Skeletal muscle tissue (tissue), 4 donors: Measurements from ENCODE around the gene CHD6. TPM values are rescaled to one million over a fixed set of nuclear protein-coding genes. Genes with fewer than 3 reads are reported as not detected.

Source experiments
- H3K27ac ChIP-seq: one replicate; pipeline ENCODE4 v1.7.0; 2013; ENCODE audit warnings: mild to moderate bottlenecking, low read depth, low read length, inconsistent platforms
- H3K27me3 ChIP-seq, 3 donors: one replicate each; pipeline ENCODE4 v1.7.0; 2013; ENCODE audit warnings: low read length in 3 of 3; ENCODE audit not compliant: control insufficient read depth in 3 of 3, insufficient read depth in 3 of 3
- H3K36me3 ChIP-seq, 3 donors: one replicate each; pipeline ENCODE4 v1.7.0; 2013; ENCODE audit warnings: low read length in 3 of 3; ENCODE audit not compliant: control insufficient read depth in 3 of 3, insufficient read depth in 3 of 3
- H3K4me1 ChIP-seq, 3 donors: one replicate each; pipeline ENCODE4 v1.7.0; 2013; ENCODE audit warnings: low read length in 3 of 3, mild to moderate bottlenecking in 3 of 3; ENCODE audit not compliant: control insufficient read depth in 3 of 3, insufficient read depth in 3 of 3
- H3K4me3 ChIP-seq, 3 donors: one replicate each; pipeline ENCODE4 v1.7.0; 2013; ENCODE audit warnings: low read length in 3 of 3
- H3K9ac ChIP-seq, 3 donors: one replicate each; pipeline ENCODE4 v1.7.0; 2013; ENCODE audit warnings: low read length in 3 of 3, mild to moderate bottlenecking in 3 of 3, moderate library complexity in 2 of 3, low read depth in 1 of 3
- H3K9me3 ChIP-seq, 3 donors: one replicate each; pipeline ENCODE4 v1.7.0; 2013; ENCODE audit warnings: low read length in 3 of 3; ENCODE audit not compliant: control insufficient read depth in 3 of 3
- total RNA-seq: library from RNA; depleted of rRNA; stranded (reverse); fragments of >200 nt; gene quantifications from one replicate; pipeline ENCODE4 v1.2.3, GENCODE V29; 2014
- donor health status: Osteomylitis.

Gene CHD6
- total RNA-seq, result 45.9 TPM

DNA sequence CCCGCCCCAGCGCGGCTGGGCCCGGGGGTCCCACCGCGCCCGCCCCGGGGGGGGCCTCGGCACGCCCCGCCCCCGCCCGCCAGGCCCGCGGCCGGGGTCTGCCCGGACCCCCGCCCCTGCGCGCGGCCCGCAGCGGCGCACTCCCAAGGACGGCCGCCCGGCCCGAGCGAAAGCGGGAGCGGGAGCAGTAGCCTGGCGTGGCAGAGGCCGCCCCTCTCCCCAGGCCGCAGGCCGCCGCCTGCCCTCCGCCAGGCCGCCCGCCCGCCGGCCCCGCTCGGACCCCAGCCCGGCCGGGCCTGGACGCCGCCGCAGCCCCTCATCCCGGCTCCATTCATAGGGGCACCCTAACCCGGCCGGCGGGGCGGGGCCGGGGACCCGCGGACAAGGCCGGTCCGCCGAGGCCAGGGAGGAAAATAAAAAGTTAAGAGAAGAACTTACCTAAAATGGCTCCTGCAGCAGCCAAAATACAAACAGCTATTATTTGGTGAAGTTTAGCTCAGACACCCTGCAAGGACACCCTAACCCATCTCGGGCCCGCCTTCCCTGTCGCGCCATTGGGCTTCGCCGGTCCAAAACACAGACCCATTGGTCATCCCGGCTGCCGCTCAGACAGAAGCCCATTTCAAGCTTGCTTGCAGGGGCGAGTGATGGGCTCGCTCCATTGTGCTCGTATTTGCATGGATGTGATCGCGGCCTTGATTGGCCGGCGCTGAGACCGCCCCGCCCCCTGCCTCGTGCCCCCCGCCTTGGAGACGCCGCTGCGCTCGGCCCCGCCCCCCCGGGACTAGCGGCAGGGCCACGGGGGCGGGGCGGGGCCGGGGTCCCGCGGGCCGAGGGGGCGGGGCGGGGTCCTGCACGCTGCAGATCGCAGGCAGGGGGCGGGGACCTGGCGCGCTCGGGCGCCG is at the start of gene CHD6:
TSS of gene CHD6 (minus strand) at position 476 of the 905 bp plus-strand sequence. CDS start 67,040 bp downstream, outside the sequence.
- H3K9ac ChIP-seq, result peak within 1 kb of the TSS; percentile 76 to 83 (median 80)
- no peaks in the 10 kb centered on the region for H3K27me3 ChIP-seq
- H3K27ac ChIP-seq, result peak within 1 kb of the TSS; percentile 25
- H3K9me3 ChIP-seq, result no peaks in the 10 kb centered on the region
- H3K36me3 ChIP-seq, result no peaks in the 10 kb centered on the region
- peaks cover 19 to 27% (median 20%) of the 10 kb centered on the region in 3 donors for H3K4me1 ChIP-seq
- H3K4me3 ChIP-seq, result peak within 1 kb of the TSS; percentile 69 to 84 (median 79)

DNA sequence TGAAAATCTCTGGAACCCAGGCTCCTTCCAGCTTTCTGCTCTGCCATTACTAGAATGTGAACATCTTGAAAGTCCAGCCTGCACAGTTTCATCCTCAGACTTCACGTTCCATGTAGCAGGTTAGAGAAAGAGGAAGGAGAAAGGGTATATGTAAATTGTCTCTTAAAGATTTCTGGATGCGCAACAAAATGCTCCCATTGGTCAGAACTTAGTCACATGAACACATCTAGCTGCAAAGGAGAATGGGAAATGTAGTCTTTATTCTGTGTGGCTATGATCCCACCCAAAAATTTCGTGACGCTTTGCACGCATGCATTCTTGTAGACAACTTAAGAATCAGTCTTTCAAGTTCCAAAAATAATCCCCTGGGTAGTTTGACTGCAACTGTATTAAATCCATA is 46.4 kb upstream of the CHD6 start:
- Histone ChIP-seq H3K4me3 (no peak overlapping the region), H3K27me3 (no peaks in the 10 kb centered on the region), H3K27ac (no peak overlapping the region), H3K9ac (no peak overlapping the region), H3K4me1 (no peaks in the 10 kb centered on the region), H3K9me3 (no peaks in the 10 kb centered on the region), H3K36me3 (no peaks in the 10 kb centered on the region)

- Histone ChIP-seq H3K27ac (no peak overlapping the region), H3K4me3 (no peak overlapping the region), H3K4me1 (no peaks in the 10 kb centered on the region), H3K9me3 (no peaks in the 10 kb centered on the region), H3K27me3 (peaks cover 0 to 3% (median 0%) of the 10 kb centered on the region in 3 donors), H3K9ac (no peak overlapping the region), H3K36me3 (no peaks in the 10 kb centered on the region)
Measured at GRCh38 chr20:41657655-41658054, 39.5 kb upstream of the CHD6 start.

DNA sequence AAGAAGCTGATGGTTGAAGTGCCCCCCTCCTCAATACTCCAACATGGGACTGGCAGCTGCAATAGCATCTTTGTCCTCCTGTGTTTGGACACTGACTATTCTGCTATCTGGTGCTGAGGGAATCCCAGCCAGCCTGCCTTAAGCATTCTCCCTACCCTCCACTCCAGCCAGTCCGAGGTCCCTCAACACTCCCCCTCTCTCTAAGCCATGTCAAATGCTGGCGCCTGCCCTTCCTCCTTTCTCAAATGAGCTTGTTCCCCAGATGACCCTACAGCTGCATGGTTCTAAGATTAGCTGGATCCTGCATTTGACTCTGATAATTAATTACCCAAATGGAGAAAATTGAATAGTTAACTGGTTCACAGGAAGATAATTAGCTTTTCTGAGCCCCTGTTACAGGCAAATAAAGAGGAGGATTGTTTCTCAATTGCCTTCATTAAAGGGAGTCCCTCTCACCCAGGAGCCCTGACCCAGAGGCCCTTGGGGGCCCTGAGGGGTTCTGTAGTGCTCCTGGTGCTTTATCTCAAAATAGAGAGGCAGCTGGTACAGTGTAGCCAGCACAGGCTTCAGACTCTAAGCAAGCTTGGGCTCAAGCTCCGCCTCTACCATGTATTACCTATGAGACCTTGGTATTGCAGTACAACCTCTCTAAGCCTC is 37.9 kb upstream of the CHD6 start:
- H3K27ac ChIP-seq, result no peak overlapping the region
- H3K4me3 ChIP-seq, result no peak overlapping the region
- no peaks in the 10 kb centered on the region for H3K36me3 ChIP-seq
- no peak overlapping the region for H3K9ac ChIP-seq
- H3K4me1 ChIP-seq, result no peaks in the 10 kb centered on the region
- no peaks in the 10 kb centered on the region for H3K9me3 ChIP-seq
- H3K27me3 ChIP-seq, result peaks cover 0 to 3% (median 0%) of the 10 kb centered on the region in 3 donors

DNA sequence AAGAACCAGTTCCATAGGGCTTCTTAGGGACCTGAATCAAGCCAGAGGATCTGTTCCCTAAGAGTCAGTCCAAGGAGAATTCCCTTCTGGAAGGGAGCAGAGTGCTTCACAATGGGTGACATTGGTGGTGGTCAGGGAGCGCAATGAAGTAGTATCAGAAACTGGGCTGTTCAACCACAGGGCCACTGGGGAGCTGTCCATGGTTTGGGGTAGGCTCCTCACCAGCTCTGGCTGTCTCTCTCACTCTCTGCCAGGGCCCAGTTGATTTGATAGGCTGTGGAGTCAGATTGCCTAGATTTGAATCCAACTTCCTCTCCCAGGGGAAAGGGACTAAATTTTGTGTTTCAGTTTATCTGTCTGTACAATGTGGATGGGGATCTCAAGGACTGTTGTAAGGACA is 36.7 kb upstream of the CHD6 start:
- Histone ChIP-seq H3K27me3 (peaks cover 0 to 3% (median 0%) of the 10 kb centered on the region in 3 donors), H3K4me1 (no peaks in the 10 kb centered on the region), H3K4me3 (no peak overlapping the region), H3K36me3 (no peaks in the 10 kb centered on the region), H3K9me3 (no peaks in the 10 kb centered on the region), H3K9ac (no peak overlapping the region), H3K27ac (no peak overlapping the region)

GRCh38 chr20:41654292-41654691 is 36.1 kb upstream of the CHD6 start:
- no peak overlapping the region for H3K9ac ChIP-seq
- H3K9me3 ChIP-seq, result no peaks in the 10 kb centered on the region
- H3K4me3 ChIP-seq, result no peak overlapping the region
- H3K27ac ChIP-seq, result no peak overlapping the region
- no peaks in the 10 kb centered on the region for H3K36me3 ChIP-seq
- H3K27me3 ChIP-seq, result peaks cover 0 to 3% (median 0%) of the 10 kb centered on the region in 3 donors
- no peaks in the 10 kb centered on the region for H3K4me1 ChIP-seq

GRCh38 chr20:41650231-41650948 is 32.2 kb upstream of the CHD6 start:
- Histone ChIP-seq H3K27me3 (no peaks in the 10 kb centered on the region), H3K27ac (no peak overlapping the region), H3K36me3 (no peaks in the 10 kb centered on the region), H3K9ac (no peak overlapping the region), H3K4me3 (no peak overlapping the region), H3K9me3 (no peaks in the 10 kb centered on the region), H3K4me1 (no peaks in the 10 kb centered on the region)

- H3K4me1 ChIP-seq, result no peaks in the 10 kb centered on the region
- no peaks in the 10 kb centered on the region for H3K9me3 ChIP-seq
- no peak overlapping the region for H3K4me3 ChIP-seq
- H3K27ac ChIP-seq, result no peak overlapping the region
- H3K27me3 ChIP-seq, result no peaks in the 10 kb centered on the region
- no peak overlapping the region for H3K9ac ChIP-seq
- H3K36me3 ChIP-seq, result no peaks in the 10 kb centered on the region
Measured at GRCh38 chr20:41649489-41649888, 31.3 kb upstream of the CHD6 start.

GRCh38 chr20:41645372-41645771 is 27.2 kb upstream of the CHD6 start:
- Histone ChIP-seq H3K27me3 (no peaks in the 10 kb centered on the region), H3K9ac (no peak overlapping the region), H3K36me3 (no peaks in the 10 kb centered on the region), H3K27ac (no peak overlapping the region), H3K9me3 (no peaks in the 10 kb centered on the region), H3K4me3 (no peak overlapping the region), H3K4me1 (no peaks in the 10 kb centered on the region)
